ENCODE measurements around the gene SAMD9L. TPM values are rescaled to one million over a fixed set of nuclear protein-coding genes. Genes with fewer than 3 reads are reported as not detected.

The SAMD9L gene
- total RNA-seq, result 24.3 and 26.5 TPM in 2 replicates

GRCh38 chr7:93148144-93148543 lies at the start of gene SAMD9L:
SAMD9L (minus strand) TSS chr7:93148385; CDS start chr7:93135971, 12,414 bp downstream.

GRCh38 chr7:93117852-93118530 lies 30.2 kb downstream of the SAMD9L start, which contains the start of gene SAMD9:
SAMD9 (minus strand) TSS chr7:93117979; CDS start chr7:93106097, 11,882 bp downstream.

Other genes with a start within 250 kb of the SAMD9L start
- gene SAMD9, start 30.4 kb downstream of the SAMD9L start, total RNA-seq, result 15.8 and 16.8 TPM in 2 replicates
- not detected in 2 replicates for gene HEPACAM2, start 78.1 kb upstream of the SAMD9L start, total RNA-seq
- gene VPS50, start 84.0 kb upstream of the SAMD9L start, total RNA-seq, result 40.3 and 43.4 TPM in 2 replicates